ENCODE data around the gene SMPX. TPM values are rescaled to one million over a fixed set of nuclear protein-coding genes. Genes with fewer than 3 reads are reported as not detected.

The SMPX gene
- polyA plus RNA-seq, 1 donor (not counting 4 experiments of a cell fraction or from before 2014, with no cell fraction given), result not detected

DNA sequence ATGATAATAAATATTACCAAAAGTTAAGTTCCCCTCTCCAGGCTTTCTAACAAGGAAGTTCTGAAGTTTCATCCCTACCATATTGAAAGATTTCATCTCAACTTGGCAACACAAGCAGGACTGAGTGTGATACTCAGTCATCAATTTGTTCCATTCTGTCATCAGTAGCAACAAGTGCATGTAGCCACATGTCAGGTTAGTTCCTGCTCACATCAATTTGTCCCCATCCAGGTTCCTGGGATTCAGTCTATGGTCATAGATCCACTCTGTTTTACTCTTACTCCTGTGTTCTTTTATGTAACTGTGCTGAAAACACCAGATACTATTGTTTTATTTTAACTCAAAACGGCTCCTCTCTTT lies 22.2 kb downstream of the SMPX start:
- Histone ChIP-seq H3K27ac (ENCODE audit: control insufficient read depth, insufficient read depth, low read length) (no peak overlapping the region), H3K4me2 (ENCODE audit: control insufficient read depth, extremely low read depth, insufficient read depth, low read depth, low read length) (no peak overlapping the region), H3K36me3 (ENCODE audit: control insufficient read depth in 2 of 2, extremely low read depth in 1 of 2, insufficient read depth in 2 of 2, low read length in 2 of 2) (no peaks in the 10 kb centered on the region), H3K9me1 (ENCODE audit: control insufficient read depth, extremely low read depth, insufficient read depth, low read length) (no peaks in the 10 kb centered on the region), H3K79me2 (ENCODE audit: control insufficient read depth, insufficient read depth, low read length) (no peaks in the 10 kb centered on the region), H3K27me3 (ENCODE audit: control insufficient read depth, extremely low read depth, insufficient read depth, low read length) (no peaks in the 10 kb centered on the region), H3K9ac (ENCODE audit: control insufficient read depth, extremely low read depth, insufficient read depth, low read length) (no peak overlapping the region), H2AFZ (ENCODE audit: control insufficient read depth, low read length) (no peak overlapping the region), H3K4me3 (ENCODE audit: control insufficient read depth in 2 of 3, extremely low read depth in 1 of 3, insufficient read depth in 2 of 3, low read depth in 1 of 3, low read length in 3 of 3) (no peak overlapping the region), H3K4me1 (ENCODE audit: control insufficient read depth, extremely low read depth, insufficient read depth, low read length) (no peaks in the 10 kb centered on the region), H3K9me3 (ENCODE audit: control insufficient read depth, low read depth, low read length) (no peaks in the 10 kb centered on the region), H4K20me1 (ENCODE audit: control insufficient read depth, extremely low read depth, insufficient read depth, low read length) (no peaks in the 10 kb centered on the region)
- FAIRE-seq (no peak), DNase-seq (ENCODE audit: low read depth, low spot score) (no peak)
- TF ChIP-seq EZH2 (IDR thresholded peaks at IDR 0.05; ENCODE audit: low read length) (no peak), CTCF (optimal IDR thresholded peaks at IDR 0.05 in 1 of 3, IDR thresholded peaks at IDR 0.05 in 1 of 3, conservative IDR thresholded peaks at IDR 0.05 in 1 of 3; ENCODE audit: extremely low read depth in 1 of 3, insufficient read depth in 2 of 3, low read length in 3 of 3) (no peak)
- dilution Hi-C loops (cut with MboI; ENCODE audit: extremely low pct_ligation_motif_present, low sequenced_read_pairs), result no loop called here

GRCh38 chrX:21735038-21735767 lies 22.7 kb downstream of the SMPX start:
- Histone ChIP-seq H3K4me1 (ENCODE audit: control insufficient read depth, extremely low read depth, insufficient read depth, low read length) (no peaks in the 10 kb centered on the region), H3K79me2 (ENCODE audit: control insufficient read depth, insufficient read depth, low read length) (no peaks in the 10 kb centered on the region), H3K4me2 (ENCODE audit: control insufficient read depth, extremely low read depth, insufficient read depth, low read depth, low read length) (no peak overlapping the region), H3K27me3 (ENCODE audit: control insufficient read depth, extremely low read depth, insufficient read depth, low read length) (no peaks in the 10 kb centered on the region), H3K27ac (ENCODE audit: control insufficient read depth, insufficient read depth, low read length) (no peak overlapping the region), H3K9me3 (ENCODE audit: control insufficient read depth, low read depth, low read length) (no peaks in the 10 kb centered on the region), H3K4me3 (ENCODE audit: control insufficient read depth in 2 of 3, extremely low read depth in 1 of 3, insufficient read depth in 2 of 3, low read depth in 1 of 3, low read length in 3 of 3) (no peak overlapping the region), H3K36me3 (ENCODE audit: control insufficient read depth in 2 of 2, extremely low read depth in 1 of 2, insufficient read depth in 2 of 2, low read length in 2 of 2) (no peaks in the 10 kb centered on the region), H4K20me1 (ENCODE audit: control insufficient read depth, extremely low read depth, insufficient read depth, low read length) (no peaks in the 10 kb centered on the region), H3K9ac (ENCODE audit: control insufficient read depth, extremely low read depth, insufficient read depth, low read length) (no peak overlapping the region), H2AFZ (ENCODE audit: control insufficient read depth, low read length) (no peak overlapping the region), H3K9me1 (ENCODE audit: control insufficient read depth, extremely low read depth, insufficient read depth, low read length) (no peaks in the 10 kb centered on the region)
- FAIRE-seq, result no peak
- no peak for DNase-seq (ENCODE audit: low read depth, low spot score)
- TF ChIP-seq CTCF (optimal IDR thresholded peaks at IDR 0.05 in 1 of 3, IDR thresholded peaks at IDR 0.05 in 1 of 3, conservative IDR thresholded peaks at IDR 0.05 in 1 of 3; ENCODE audit: extremely low read depth in 1 of 3, insufficient read depth in 2 of 3, low read length in 3 of 3) (no peak), EZH2 (IDR thresholded peaks at IDR 0.05; ENCODE audit: low read length) (no peak)
- dilution Hi-C loops (cut with MboI; ENCODE audit: extremely low pct_ligation_motif_present, low sequenced_read_pairs), result no loop called here
